ENCODE data around the gene DCTN5. TPM values are rescaled to one million over a fixed set of nuclear protein-coding genes. Genes with fewer than 3 reads are reported as not detected.

DCTN5 gene
- total RNA-seq (10 to 100 TPM; 36.5 to 62.5 (median 51.8) TPM), polyA plus RNA-seq (10 to 100 TPM; 11.9 to 21.6 (median 13.6) TPM)
- long read RNA-seq, donor 1, full-length matches to known transcripts, result 43 of 43 reads
- long read RNA-seq, donor 1, partial matches to known transcripts, result 0 of 43 reads
- long read RNA-seq, donor 1, other reads (novel, unspliced or antisense), result 0 of 43 reads
- long read RNA-seq, donor 2, full-length matches to known transcripts, result 42 of 42 reads
- long read RNA-seq, donor 2, partial matches to known transcripts, result 0 of 42 reads
- long read RNA-seq, donor 2, other reads (novel, unspliced or antisense), result 0 of 42 reads

DNA sequence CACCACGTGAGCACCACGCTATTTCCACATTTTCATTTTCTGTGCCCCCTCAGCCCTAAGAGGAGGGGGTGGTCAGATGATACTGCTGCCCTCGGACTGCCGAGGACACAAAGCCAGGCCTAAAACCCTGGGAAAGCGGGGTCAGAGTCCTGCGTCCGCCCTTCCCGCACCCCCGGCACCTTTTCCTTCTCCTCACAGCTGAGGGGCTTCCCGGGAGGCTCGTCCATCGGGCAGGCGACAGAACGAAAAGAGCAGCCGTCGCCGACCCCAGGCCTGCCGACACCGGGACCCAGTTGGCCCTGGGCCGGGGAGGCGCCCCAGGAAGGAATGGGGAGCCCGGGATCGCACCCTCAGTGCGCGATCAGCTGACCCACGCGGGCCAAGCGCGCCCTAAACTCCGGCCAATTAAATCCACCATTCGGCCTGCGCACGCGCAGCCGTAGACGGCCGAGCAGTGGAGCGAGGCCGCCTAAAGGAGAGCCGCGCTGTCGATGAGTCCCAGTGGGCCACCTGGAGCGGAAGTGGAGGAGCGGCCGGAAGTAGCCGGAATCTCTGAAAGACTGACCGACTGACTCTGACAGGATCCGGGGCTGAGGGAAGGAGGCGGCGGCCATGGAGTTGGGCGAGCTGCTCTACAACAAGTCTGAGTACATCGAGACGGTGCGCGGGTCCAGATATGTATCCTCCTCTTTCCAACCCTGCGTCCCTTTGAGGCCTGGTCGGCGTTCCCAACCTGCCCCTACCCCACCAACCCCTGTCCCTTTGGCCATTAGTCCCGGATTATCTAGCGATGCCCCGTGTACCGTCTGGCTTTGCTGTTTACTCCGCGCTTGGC lies at the start of gene DCTN5, which contains the start of gene PALB2:
Gene DCTN5 (plus strand): TSS at position 536 of the 835 bp plus-strand sequence. CDS start 77 bp downstream, at position 613.
Gene PALB2 (minus strand): TSS at position 380 of the 835 bp plus-strand sequence. CDS start 153 bp downstream, at position 227.
- H3K27me3 ChIP-seq (replicated peaks in 1 of 7), result no peaks in the 10 kb centered on the region
- H3K9me3 ChIP-seq, result no peaks in the 10 kb centered on the region
- H3K4me1 ChIP-seq, result peaks cover 18 to 62% (median 41%) of the 10 kb centered on the region in 6 donors
- DNase-seq, result peak; percentile 97
- intact Hi-C loops (cut with DNase I; ENCODE audit: low total_unique reads), result no loop called here
- peaks cover 0 to 61% (median 38%) of the 10 kb centered on the region in 6 donors for H3K36me3 ChIP-seq
- H3K27ac ChIP-seq, result peak within 1 kb of the TSS; percentile 62 to 92 (median 86)
- H3K4me3 ChIP-seq, result peak within 1 kb of the TSS; percentile 76 to 100 (median 94)
- TF ChIP-seq POLR2AphosphoS5 (IDR thresholded peaks at IDR 0.05) (peak; percentile 88 to 92 (median 89)), POLR2A (IDR thresholded peaks at IDR 0.05) (no peak)
- TF ChIP-seq, protein P1, sequence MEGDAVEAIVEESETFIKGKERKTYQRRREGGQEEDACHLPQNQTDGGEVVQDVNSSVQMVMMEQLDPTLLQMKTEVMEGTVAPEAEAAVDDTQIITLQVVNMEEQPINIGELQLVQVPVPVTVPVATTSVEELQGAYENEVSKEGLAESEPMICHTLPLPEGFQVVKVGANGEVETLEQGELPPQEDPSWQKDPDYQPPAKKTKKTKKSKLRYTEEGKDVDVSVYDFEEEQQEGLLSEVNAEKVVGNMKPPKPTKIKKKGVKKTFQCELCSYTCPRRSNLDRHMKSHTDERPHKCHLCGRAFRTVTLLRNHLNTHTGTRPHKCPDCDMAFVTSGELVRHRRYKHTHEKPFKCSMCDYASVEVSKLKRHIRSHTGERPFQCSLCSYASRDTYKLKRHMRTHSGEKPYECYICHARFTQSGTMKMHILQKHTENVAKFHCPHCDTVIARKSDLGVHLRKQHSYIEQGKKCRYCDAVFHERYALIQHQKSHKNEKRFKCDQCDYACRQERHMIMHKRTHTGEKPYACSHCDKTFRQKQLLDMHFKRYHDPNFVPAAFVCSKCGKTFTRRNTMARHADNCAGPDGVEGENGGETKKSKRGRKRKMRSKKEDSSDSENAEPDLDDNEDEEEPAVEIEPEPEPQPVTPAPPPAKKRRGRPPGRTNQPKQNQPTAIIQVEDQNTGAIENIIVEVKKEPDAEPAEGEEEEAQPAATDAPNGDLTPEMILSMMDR (IDR thresholded peaks at IDR 0.05 in 8 of 11, conservative IDR thresholded peaks at IDR 0.05 in 3 of 11), result peak in 3 of 11 experiments; percentile 12 to 24 (median 20)
- WGBS, 5 donors, result 0 to 4% (median 0%) methylated on average over 54 to 64 of the region's 64 CpGs

DNA sequence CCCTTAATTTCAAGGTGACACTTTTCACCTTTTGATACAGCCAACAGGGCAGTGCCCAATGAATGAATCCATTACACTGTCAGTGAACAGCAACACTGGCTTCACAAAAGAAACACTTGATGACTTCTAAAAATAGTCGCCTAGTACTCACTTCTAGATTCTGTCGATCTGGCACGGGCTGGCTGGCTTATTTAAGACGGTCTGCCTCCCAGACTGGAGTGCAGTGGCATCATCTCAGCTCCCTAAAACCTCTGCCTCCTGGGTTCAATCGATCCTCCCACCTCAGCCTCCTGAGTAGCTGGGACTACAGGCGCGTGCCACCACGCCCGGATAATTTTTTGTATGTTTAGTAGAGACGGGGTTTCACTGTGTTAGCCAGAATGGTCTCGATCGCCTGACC lies 47.1 kb upstream of the DCTN5 start:
- TF ChIP-seq POLR2A (IDR thresholded peaks at IDR 0.05), result no peak
- TF ChIP-seq, protein P1 (IDR thresholded peaks at IDR 0.05 in 8 of 11, conservative IDR thresholded peaks at IDR 0.05 in 3 of 11), result no peak
- no peak for TF ChIP-seq POLR2AphosphoS5 (IDR thresholded peaks at IDR 0.05)

DNA sequence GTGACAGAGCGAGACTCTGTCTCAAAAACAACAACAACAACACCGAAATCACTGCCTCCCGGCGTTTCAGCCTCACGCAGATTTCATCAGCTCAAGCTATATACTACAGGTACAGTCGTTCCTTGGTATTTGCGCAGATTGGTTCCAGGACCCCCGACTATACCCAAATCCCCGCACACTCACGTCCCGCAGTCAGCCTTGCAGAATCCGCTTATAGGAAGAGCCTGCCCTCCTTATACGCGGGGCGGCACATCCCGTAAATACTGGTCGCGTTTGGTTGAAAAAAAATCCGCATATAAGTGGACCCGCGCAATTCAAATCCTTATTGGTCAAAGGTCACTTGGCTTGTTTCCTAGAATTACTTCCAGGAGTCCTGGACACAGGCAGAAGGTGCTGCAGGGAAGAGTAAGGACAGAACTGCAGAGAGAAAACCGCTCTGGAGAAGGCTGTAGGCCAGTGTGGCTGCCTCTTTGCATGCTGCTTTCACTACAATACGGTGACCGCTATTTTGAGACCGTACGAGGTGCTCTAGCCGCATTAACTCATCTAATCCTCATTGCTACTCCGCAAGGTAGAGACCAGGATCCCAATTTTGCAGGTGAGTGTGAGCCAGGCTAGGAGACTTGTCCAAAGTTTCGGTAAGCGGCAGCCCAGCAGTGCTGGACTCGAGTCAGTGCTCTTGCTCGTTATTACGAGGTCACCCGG lies 45.9 kb upstream of the DCTN5 start:
- H3K27ac ChIP-seq, result peak overlapping the region; percentile 59 to 88 (median 85)
- H3K4me1 ChIP-seq, result peaks cover 15 to 62% (median 37%) of the 10 kb centered on the region in 6 donors
- TF ChIP-seq, protein P1 (IDR thresholded peaks at IDR 0.05 in 8 of 11, conservative IDR thresholded peaks at IDR 0.05 in 3 of 11), result no peak
- TF ChIP-seq POLR2A (IDR thresholded peaks at IDR 0.05), result no peak
- 20 to 23% (median 22%) methylated on average over 31 to 34 of the region's 34 CpGs for WGBS, 5 donors
- DNase-seq, result no peak
- peak overlapping the region; percentile 89 to 99 (median 95) for H3K4me3 ChIP-seq
- intact Hi-C loops (cut with DNase I; ENCODE audit: low total_unique reads), result loop anchor here (10.0 kb wide), 1 partner anchor 91 kb away; no protein-coding TSS in a partner anchor
- H3K36me3 ChIP-seq, result peaks cover 0 to 46% (median 28%) of the 10 kb centered on the region in 6 donors
- H3K27me3 ChIP-seq (replicated peaks in 1 of 7), result no peaks in the 10 kb centered on the region
- H3K9me3 ChIP-seq, result no peaks in the 10 kb centered on the region

More for the DNA sequence above, 47.1 kb upstream of the DCTN5 start:
- Histone ChIP-seq H3K27ac (no peak overlapping the region), H3K4me1 (peaks cover 15 to 62% (median 37%) of the 10 kb centered on the region in 6 donors), H3K36me3 (peaks cover 0 to 56% (median 38%) of the 10 kb centered on the region in 6 donors), H3K27me3 (replicated peaks in 1 of 7) (no peaks in the 10 kb centered on the region), H3K4me3 (peak overlapping the region in 1 of 8 donors; percentile 90), H3K9me3 (no peaks in the 10 kb centered on the region)
- WGBS, 5 donors, result 94 to 98% (median 95%) methylated on average over 12 of the region's 12 CpGs
- DNase-seq, result no peak
- intact Hi-C loops (cut with DNase I; ENCODE audit: low total_unique reads), result loop anchor here (5.0 to 10.0 kb wide), 2 partner anchors 37 to 89 kb away; partner anchors contain the start of genes EARS2 and UBFD1
